DND-41 (cell line): ENCODE measurements around the gene STAC.

Experiments used
- CTCF ChIP-seq: IDR thresholded peaks from 2 replicates; pipeline ENCODE4 v1.5.1; 2012; ENCODE audit warnings: borderline replicate concordance, low read length, moderate library complexity, mild to moderate bottlenecking; ENCODE audit not compliant: poor library complexity, severe bottlenecking; ENCODE audit errors: extremely low read depth
- EZH2 ChIP-seq: IDR thresholded peaks from 3 replicates; pipeline ENCODE4 v1.6.1; 2012; ENCODE audit warnings: borderline replicate concordance, low read depth, mild to moderate bottlenecking, moderate library complexity, low read length, inconsistent platforms; ENCODE audit not compliant: severe bottlenecking

- TF ChIP-seq CTCF (no peak), EZH2 (no peak)
Observed at GRCh38 chr3:36525115-36525801, 145.0 kb downstream of the STAC start.
